H1 (cell line): ENCODE results near the gene FCF1. TPM values are rescaled to one million over a fixed set of nuclear protein-coding genes. Genes with fewer than 3 reads are reported as not detected.

Source experiments
- CEBPB ChIP-seq: IDR thresholded peaks from 2 replicates; pipeline ENCODE4 v1.6.1; 2012; ENCODE audit warnings: low read depth, low read length
- CHD1 ChIP-seq: IDR thresholded peaks from 2 replicates; pipeline ENCODE4 v1.6.1; 2012; ENCODE audit warnings: low read depth, low read length, improper control_type of control experiment
- CHD2 ChIP-seq: IDR thresholded peaks from 2 replicates; pipeline ENCODE4 v1.6.1; 2012; ENCODE audit warnings: low read length, improper control_type of control experiment
- CTBP2 ChIP-seq: IDR thresholded peaks from 2 replicates; pipeline ENCODE4 v1.7.0; 2011; ENCODE audit warnings: borderline replicate concordance, mild to moderate bottlenecking, moderate library complexity, mixed read lengths, low read length; ENCODE audit not compliant: insufficient read depth, insufficient read length
- EZH2 ChIP-seq: fragments of 200-600 bp; sonication (generic); IDR thresholded peaks from 2 replicates; pipeline ENCODE4 v1.7.1; 2012; ENCODE audit warnings: low read depth, mild to moderate bottlenecking, moderate library complexity, low read length, inconsistent platforms; ENCODE audit not compliant: severe bottlenecking
- JUN ChIP-seq: IDR thresholded peaks from 2 replicates; pipeline ENCODE4 v1.6.1; 2011; ENCODE audit warnings: low read depth, mild to moderate bottlenecking, improper control_type of control experiment, low read length
- MAFK ChIP-seq: IDR thresholded peaks from 2 replicates; pipeline ENCODE4 v1.6.1; 2012; ENCODE audit warnings: low read depth, mild to moderate bottlenecking, improper control_type of control experiment, low read length
- POU5F1 ChIP-seq: IDR thresholded peaks from 2 replicates; pipeline ENCODE4 v1.6.1; 2011; ENCODE audit warnings: low read depth, mild to moderate bottlenecking, low read length, moderate library complexity
- SIN3A ChIP-seq, 2 experiments: IDR thresholded peaks in 1 of 2; conservative IDR thresholded peaks in 1 of 2; 2 replicates each; pipeline ENCODE4 v1.6.1; 2011 to 2012; ENCODE audit warnings: low read length in 2 of 2, improper control_type of control experiment in 1 of 2, low read depth in 1 of 2, mild to moderate bottlenecking in 1 of 2
- SIX5 ChIP-seq: IDR thresholded peaks from 2 replicates; pipeline ENCODE4 v1.6.1; 2011; ENCODE audit warnings: mild to moderate bottlenecking, low read depth, low read length
- polyA plus RNA-seq, 7 experiments: library from polyadenylated mRNA; depleted of rRNA in 3 of 7; stranded (reverse) in 5 of 7; unstranded in 2 of 7; fragments of >200 nt in 5 of 7; fragments of 200-250 nt in 2 of 7; gene quantifications; 1 replicate in 5 of 7; 2 replicates in 1 of 7; 4 replicates in 1 of 7; pipeline versions ENCODE4 v1.2.1 to v1.2.3, GENCODE V29; 2011 to 2013; ENCODE audit warnings: missing spikeins in 2 of 7, mixed read lengths in 2 of 7
- total RNA-seq: library from RNA; stranded (reverse); fragmentation: NEBNext Ultra II Directional; extraction: Animal tissue kit (Norgen Biotek cat#: 25700); gene quantifications from 2 replicates; pipeline ENCODE4 v1.2.1, GENCODE V29; 2021

FCF1 gene
- total and polyA plus RNA-seq, 2 of the 8 experiments (the other 6 are each of a cell fraction or from before 2014, with no cell fraction given) = 48.1 to 84.3 TPM

- TF ChIP-seq CTBP2 (no peak), CHD1 (no peak), CEBPB (no peak), SIX5 (no peak), JUN (no peak), EZH2 (no peak), SIN3A (conservative IDR thresholded peaks at IDR 0.05 in 1 of 2, IDR thresholded peaks at IDR 0.05 in 1 of 2; ENCODE audit: low read depth in 1 of 2, low read length in 2 of 2) (no peak), POU5F1 (no peak), CHD2 (no peak), MAFK (no peak)
These were observed 7.1 kb upstream of the FCF1 start (continued) for GRCh38 chr14:74705613-74706500.
